DMS 273 treated with DMSO at 0.1 percent for 48 hours (cell line): ENCODE data around the gene TBL2.
"Not testable (repeated sequence)": the region's sequence is repeated elsewhere in the genome, so short reads cannot be mapped to it uniquely, and the experiment has no call there.

ENCODE experiments used
- DNase-seq: peaks from one replicate; lab custom pipeline; 2025; lab: John Stamatoyannopoulos, UW

TBL2 gene

GRCh38 chr7:73606801-73607691, 28.7 kb upstream of the TBL2 start:
- no peak for DNase-seq

GRCh38 chr7:73605601-73606220, 27.3 kb upstream of the TBL2 start:
- DNase-seq: no peak

- DNase-seq: no peak
These were observed 24.6 kb upstream of the TBL2 start for GRCh38 chr7:73602721-73603651.

- no peak for DNase-seq
These were observed 21.5 kb upstream of the TBL2 start for GRCh38 chr7:73599916-73600315.

- no peak for DNase-seq
These were observed 20.9 kb upstream of the TBL2 start for GRCh38 chr7:73599151-73599882.

GRCh38 chr7:73597978-73598782, 19.8 kb upstream of the TBL2 start:
- no peak for DNase-seq

GRCh38 chr7:73596191-73597065, 18.0 kb upstream of the TBL2 start:
- DNase-seq: no peak

GRCh38 chr7:73595358-73595757, 17.0 kb upstream of the TBL2 start:
- DNase-seq: no peak

- no peak for DNase-seq
These were observed 15.0 kb upstream of the TBL2 start for GRCh38 chr7:73593207-73594045.

- DNase-seq: no peak
These were observed 8.5 kb upstream of the TBL2 start for GRCh38 chr7:73586911-73587310.

- no peak for DNase-seq
These were observed 6.8 kb upstream of the TBL2 start for GRCh38 chr7:73585196-73585595.

GRCh38 chr7:73582664-73583202, 4.4 kb upstream of the TBL2 start:
- DNase-seq: no peak

GRCh38 chr7:73581006-73581405, 2.6 kb upstream of the TBL2 start:
- not testable (repeated sequence) for DNase-seq

- DNase-seq: no peak
These were observed 595 bp downstream of the TBL2 start for GRCh38 chr7:73577627-73578341.

- DNase-seq: no peak
These were observed 4.6 kb downstream of the TBL2 start for GRCh38 chr7:73573791-73574190.

GRCh38 chr7:73573276-73573675, 5.1 kb downstream of the TBL2 start:
- DNase-seq: no peak

- DNase-seq: no peak
These were observed 5.6 kb downstream of the TBL2 start for GRCh38 chr7:73572767-73573186.

- DNase-seq: no peak
These were observed 7.4 kb downstream of the TBL2 start for GRCh38 chr7:73570977-73571376.
